ENCODE measurements around the gene APBA2.

The APBA2 gene

GRCh38 chr15:28955160-28955992, 69.6 kb downstream of the APBA2 start:
- DNase-seq (ENCODE audit: low read depth in 2 of 3, low spot score in 2 of 3): no peak

- no peak for DNase-seq (ENCODE audit: low read depth in 2 of 3, low spot score in 2 of 3)
Observed at GRCh38 chr15:28955993-28956421, 70.2 kb downstream of the APBA2 start.

- DNase-seq (ENCODE audit: low read depth in 2 of 3, low spot score in 2 of 3): no peak
Observed at GRCh38 chr15:28956491-28956890, 70.7 kb downstream of the APBA2 start.

- no peak for DNase-seq (ENCODE audit: low read depth in 2 of 3, low spot score in 2 of 3)
Observed at GRCh38 chr15:28957606-28958498, 72.1 kb downstream of the APBA2 start.

GRCh38 chr15:28959326-28959725, 73.6 kb downstream of the APBA2 start:
- no peak for DNase-seq (ENCODE audit: low read depth in 2 of 3, low spot score in 2 of 3)

GRCh38 chr15:28960979-28961378, 75.2 kb downstream of the APBA2 start:
- no peak for DNase-seq (ENCODE audit: low read depth in 2 of 3, low spot score in 2 of 3)

GRCh38 chr15:28961391-28961790, 75.6 kb downstream of the APBA2 start:
- DNase-seq (ENCODE audit: low read depth in 2 of 3, low spot score in 2 of 3): no peak

- no peak for DNase-seq (ENCODE audit: low read depth in 2 of 3, low spot score in 2 of 3)
Observed at GRCh38 chr15:28962851-28963710, 77.3 kb downstream of the APBA2 start.

- no peak for DNase-seq (ENCODE audit: low read depth in 2 of 3, low spot score in 2 of 3)
Observed at GRCh38 chr15:28963711-28964081, 77.9 kb downstream of the APBA2 start.

- DNase-seq (ENCODE audit: low read depth in 2 of 3, low spot score in 2 of 3): no peak
Observed at GRCh38 chr15:28964098-28964497, 78.3 kb downstream of the APBA2 start.

GRCh38 chr15:28967066-28967465, 81.3 kb downstream of the APBA2 start:
- DNase-seq (ENCODE audit: low read depth in 2 of 3, low spot score in 2 of 3): no peak

GRCh38 chr15:28967990-28968389, 82.2 kb downstream of the APBA2 start:
- no peak for DNase-seq (ENCODE audit: low read depth in 2 of 3, low spot score in 2 of 3)

GRCh38 chr15:28969511-28970085, 83.8 kb downstream of the APBA2 start:
- DNase-seq (ENCODE audit: low read depth in 2 of 3, low spot score in 2 of 3): no peak

- DNase-seq (ENCODE audit: low read depth in 2 of 3, low spot score in 2 of 3): no peak
Observed at GRCh38 chr15:28974142-28974541, 88.4 kb downstream of the APBA2 start.

- DNase-seq (ENCODE audit: low read depth in 2 of 3, low spot score in 2 of 3): peak in 1 of 3 experiments; percentile 45
Observed at GRCh38 chr15:28975766-28976179, 90.0 kb downstream of the APBA2 start.

GRCh38 chr15:28977377-28978010, 91.7 kb downstream of the APBA2 start:
- DNase-seq (ENCODE audit: low read depth in 2 of 3, low spot score in 2 of 3): no peak

- DNase-seq (ENCODE audit: low read depth in 2 of 3, low spot score in 2 of 3): no peak
Observed at GRCh38 chr15:28978011-28978378, 92.2 kb downstream of the APBA2 start.

- no peak for DNase-seq (ENCODE audit: low read depth in 2 of 3, low spot score in 2 of 3)
Observed at GRCh38 chr15:28978661-28979060, 92.9 kb downstream of the APBA2 start.

GRCh38 chr15:28979208-28979841, 93.6 kb downstream of the APBA2 start:
- no peak for DNase-seq (ENCODE audit: low read depth in 2 of 3, low spot score in 2 of 3)

Measured in activated CD8-positive, alpha-beta memory T cell treated with anti-CD3 and anti-CD28 coated beads for 48 hours (primary cell).